B cell (primary cell): ENCODE measurements around the gene MFSD2A. TPM values are rescaled to one million over a fixed set of nuclear protein-coding genes. Genes with fewer than 3 reads are reported as not detected.
A peak's percentile ranks its signal among the peaks of the same experiment; 100 is the strongest.

Experiments used
- ATAC-seq: fragments of 200-7000 bp; cut with Tn5 transposase; one replicate; pipeline ENCODE4 v1.10.0; 2021; ENCODE audit warnings: low read depth, mild to moderate bottlenecking, moderate number of reproducible peaks, moderate library complexity
- CTCF ChIA-PET: fragments of 350-600 bp; sonication (Branson Sonifier 250); formaldehyde crosslinking; loops from one replicate; lab custom pipeline; 2021; ENCODE audit warnings: antibody characterized with exemption, inconsistent platforms; lab: Charles Lee
- POLR2A ChIA-PET: fragments of 350-600 bp; sonication (Branson Sonifier 250); formaldehyde crosslinking; loops from one replicate; lab custom pipeline; 2021; ENCODE audit warnings: antibody characterized with exemption; lab: Charles Lee
- DNase-seq: peaks from one replicate; pipeline ENCODE4 v3.0.0; 2013
- H2AFZ ChIP-seq: 2 replicates; pipeline ENCODE4 v1.6.1; 2012; ENCODE audit warnings: mild to moderate bottlenecking, low read depth, low read length; ENCODE audit not compliant: insufficient read depth, poor library complexity, severe bottlenecking
- H3K27ac ChIP-seq, 2 donors: 1 replicate in 1 of 2; 2 replicates in 1 of 2; pipeline ENCODE4 v1.5.1; 2012 to 2013; ENCODE audit warnings: low read length in 2 of 2, mild to moderate bottlenecking in 2 of 2, moderate library complexity in 1 of 2
- H3K27me3 ChIP-seq, 4 experiments: fragments of 200-600 bp in 1 of 4; sonication (generic) in 1 of 4; replicated peaks in 1 of 4; 1 replicate in 2 of 4; 2 replicates in 2 of 4; pipeline versions ENCODE4 v1.6.1 to v1.7.0; 2013 to 2016; ENCODE audit warnings: low read length in 3 of 4, mild to moderate bottlenecking in 2 of 4, mixed read lengths in 1 of 4, moderate library complexity in 1 of 4; ENCODE audit not compliant: insufficient read depth in 4 of 4, control insufficient read depth in 3 of 4; ENCODE audit errors: control extremely low read depth in 1 of 4
- H3K36me3 ChIP-seq, 2 experiments: replicated peaks in 1 of 2; 1 replicate in 1 of 2; 2 replicates in 1 of 2; pipeline versions ENCODE4 v1.6.1 to v1.7.1; 2013; ENCODE audit warnings: low read length in 1 of 2; ENCODE audit not compliant: insufficient read depth in 2 of 2, control insufficient read depth in 1 of 2; ENCODE audit errors: control extremely low read depth in 1 of 2, extremely low read depth in 1 of 2
- H3K4me1 ChIP-seq, 2 donors: fragments of 200-600 bp in 1 of 2; sonication (generic) in 1 of 2; 1 replicate in 1 of 2; 2 replicates in 1 of 2; pipeline versions ENCODE4 v1.5.1 to v1.6.1; 2013 to 2017; ENCODE audit warnings: low read length in 2 of 2; ENCODE audit not compliant: control insufficient read depth in 2 of 2, insufficient read depth in 2 of 2
- H3K4me2 ChIP-seq: replicated peaks from 2 replicates; pipeline ENCODE3; 2012; ENCODE audit warnings: mild to moderate bottlenecking, low read depth, low read length; ENCODE audit not compliant: poor library complexity, severe bottlenecking
- H3K4me3 ChIP-seq, 5 experiments: fragments of 200-600 bp in 1 of 5; sonication (generic) in 1 of 5; 1 replicate in 3 of 5; 2 replicates in 2 of 5; pipeline versions ENCODE4 v1.5.1 to v1.7.0; 2011 to 2016; ENCODE audit warnings: low read length in 4 of 5, mild to moderate bottlenecking in 4 of 5, low read depth in 2 of 5, control low read depth in 1 of 5, moderate library complexity in 1 of 5; ENCODE audit not compliant: insufficient read depth in 1 of 5; ENCODE audit errors: control extremely low read depth in 1 of 5, extremely low read depth in 1 of 5
- H3K79me2 ChIP-seq: fragments of 200-600 bp; sonication (generic); one replicate; pipeline ENCODE4 v1.6.0; 2016; ENCODE audit warnings: low read length; ENCODE audit not compliant: control insufficient read depth, insufficient read depth
- H3K9ac ChIP-seq: fragments of 200-600 bp; sonication (generic); 2 replicates; pipeline ENCODE4 v1.6.1; 2017; ENCODE audit warnings: mild to moderate bottlenecking, low read length, moderate library complexity
- H3K9me3 ChIP-seq, 3 donors: one replicate each; pipeline versions ENCODE4 v1.6.1 to v1.7.1; 2013; ENCODE audit warnings: low read length in 2 of 3; ENCODE audit not compliant: control insufficient read depth in 2 of 3, insufficient read depth in 1 of 3; ENCODE audit errors: control extremely low read depth in 1 of 3
- H4K20me1 ChIP-seq: 2 replicates; pipeline ENCODE4 v1.6.0; 2012; ENCODE audit warnings: mild to moderate bottlenecking, low read length; ENCODE audit not compliant: insufficient read depth, control insufficient read depth, poor library complexity, severe bottlenecking
- H3K27ac Mint-ChIP-seq: one replicate; pipeline ENCODE4 v1.8.0; 2021; ENCODE audit warnings: mixed read lengths
- H3K27me3 Mint-ChIP-seq: one replicate; pipeline ENCODE4 v1.8.0; 2021; ENCODE audit warnings: mixed read lengths
- H3K4me1 Mint-ChIP-seq: one replicate; pipeline ENCODE4 v1.8.0; 2021; ENCODE audit warnings: mixed read lengths
- H3K4me3 Mint-ChIP-seq: one replicate; pipeline ENCODE4 v1.8.0; 2021; ENCODE audit warnings: mixed read lengths
- H3K9me3 Mint-ChIP-seq: one replicate; pipeline ENCODE4 v1.8.0; 2022; ENCODE audit warnings: mixed read lengths; ENCODE audit not compliant: insufficient read depth
- CTCF ChIP-seq: fragments of 200-600 bp; IDR thresholded peaks from one replicate; pipeline ENCODE4 v1.8.0; 2022; ENCODE audit warnings: antibody characterized with exemption, mild to moderate bottlenecking
- EZH2 ChIP-seq: IDR thresholded peaks from 2 replicates; pipeline ENCODE4 v1.6.1; 2012; ENCODE audit warnings: borderline replicate concordance, low read depth, mild to moderate bottlenecking, moderate library complexity, low read length; ENCODE audit not compliant: insufficient read depth, poor library complexity, severe bottlenecking
- WGBS: methylation state at CpG from one replicate; pipeline ENCODE4 v1.1.5; 2013; ENCODE audit warnings: missing lambda C conversion rate; ENCODE audit not compliant: insufficient coverage; 5-methylcytosine and 5-hydroxymethylcytosine counted together
- intact Hi-C: fragments of 100-400 bp; cut with micrococcal nuclease; formaldehyde crosslinking; loops from one replicate; pipeline ENCODE4 v1.10.0; 2022
- polyA plus RNA-seq: library from polyadenylated mRNA; depleted of rRNA; stranded (reverse); fragments of >200 nt; gene quantifications from 2 replicates; pipeline ENCODE4 v1.2.3, GENCODE V29; 2012
- total RNA-seq, 2 donors: library from RNA; stranded (reverse); fragments of 120-200 nt in 1 of 2; gene quantifications; 1 replicate in 1 of 2; 2 replicates in 1 of 2; pipeline versions ENCODE4 v1.2.3 to v1.2.4, GENCODE V29; 2013 to 2022

MFSD2A gene
- total and polyA plus RNA-seq, 2 donors (not counting 1 experiment from before 2014, with no cell fraction given): 1.8 to 3.9 TPM

DNA sequence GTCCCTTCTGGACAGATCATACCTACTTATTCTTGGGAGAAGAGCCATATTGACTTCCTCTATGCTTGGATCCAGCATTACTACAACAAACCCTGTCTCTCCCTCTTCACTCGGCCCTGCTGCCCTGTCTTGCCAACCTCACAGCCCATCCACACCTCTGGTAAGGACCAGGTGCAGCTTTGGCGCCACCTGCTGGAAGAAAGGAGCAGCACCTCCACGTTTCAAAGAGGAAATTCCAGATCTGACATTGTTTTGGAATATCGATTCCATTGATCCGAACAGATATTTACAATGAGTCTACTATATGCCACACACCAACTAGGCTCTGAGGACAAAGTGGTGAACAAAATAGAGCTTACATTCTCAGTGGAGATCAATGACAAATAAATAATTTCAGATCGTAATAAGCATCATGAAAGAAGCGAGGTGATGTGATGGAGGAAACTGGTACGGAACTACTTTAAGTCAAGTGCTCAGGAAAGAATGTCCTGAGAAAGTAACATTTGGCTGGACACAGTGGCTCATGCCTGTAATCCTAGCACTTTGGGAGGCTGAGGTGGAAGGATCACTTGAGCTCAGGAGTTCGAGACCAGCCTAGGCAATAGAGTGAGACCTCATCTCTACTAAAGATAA lies 18.7 kb downstream of the MFSD2A start:
- 28% methylated on average over 3 of the region's 9 CpGs for WGBS
- peak overlapping the region; percentile 14 for H3K4me3 Mint-ChIP-seq

More for the DNA sequence above, 18.7 kb downstream of the MFSD2A start:
- Histone ChIP-seq H3K79me2 (no peaks in the 10 kb centered on the region), H3K27me3 (no peaks in the 10 kb centered on the region), H3K4me3 (no peak overlapping the region), H3K4me1 (peaks cover 5 to 7% of the 10 kb centered on the region in 2 donors), H2AFZ (peak overlapping the region; percentile 22), H3K4me2 (peak overlapping the region; percentile 25), H4K20me1 (no peaks in the 10 kb centered on the region), H3K9me3 (no peaks in the 10 kb centered on the region), H3K27ac (no peak overlapping the region), H3K36me3 (no peaks in the 10 kb centered on the region), H3K9ac (no peak overlapping the region)
- intact Hi-C loops: loop anchor here (1.0 to 10.0 kb wide), 3 partner anchors 19 to 369 kb away; partner anchors contain the start of gene MFSD2A
- ChIA-PET CTCF (interaction anchor here (0.7 to 10.7 kb wide), 40 partner anchors 8 to 665 kb away, joined by 3 to 334 read pairs (median 5); partner anchors contain the start of genes BMP8B, CAP1, MYCL and PPIE), POLR2A (interaction anchor here (0.6 kb wide), 1 partner anchor 51 kb away, joined by 4 read pairs; no protein-coding TSS in a partner anchor)
- H3K9me3 Mint-ChIP-seq: no peaks in the 10 kb centered on the region
- peaks cover 8% of the 10 kb centered on the region for H3K4me1 Mint-ChIP-seq
- H3K27ac Mint-ChIP-seq: no peak overlapping the region
- no peaks in the 10 kb centered on the region for H3K27me3 Mint-ChIP-seq
- DNase-seq: peak; percentile 82
- peak; percentile 80 for ATAC-seq
- no peak for TF ChIP-seq EZH2
- TF ChIP-seq CTCF: peak; percentile 97
